PC-9 (cell line): ENCODE data around the gene SMOC2. TPM values are rescaled to one million over a fixed set of nuclear protein-coding genes. Genes with fewer than 3 reads are reported as not detected.

Source experiments
- BruUV-seq: library from RNA; stranded (reverse); fragments of 400-500 nt; replicated peaks from 2 replicates; lab custom pipeline; 2021; lab: Mats Ljungman, UMichigan
- CTCF ChIA-PET: fragments of 300-600 bp; sonication (Branson Sonifier 250); formaldehyde crosslinking; loops from one replicate; lab custom pipeline; 2022; ENCODE audit warnings: antibody characterized with exemption; lab: Charles Lee
- POLR2A ChIA-PET: fragments of 300-600 bp; sonication (Branson Sonifier 250); formaldehyde crosslinking; loops from one replicate; lab custom pipeline; 2022; ENCODE audit warnings: antibody characterized with exemption; ENCODE audit not compliant: unreplicated experiment; lab: Charles Lee
- DNase-seq, 2 experiments: peaks; one replicate each; pipeline versions ENCODE4 v3.0.0 to v3.0.0-alpha.2; 2015 to 2022; ENCODE audit warnings: mixed read lengths in 1 of 2
- H2AFZ ChIP-seq: fragments of 200-600 bp; sonication (generic); 2 replicates; pipeline ENCODE4 v1.8.1; 2017; ENCODE audit warnings: antibody characterized with exemption
- H3F3A ChIP-seq: fragments of 200-600 bp; sonication (generic); 2 replicates; pipeline ENCODE4 v1.8.1; 2017; ENCODE audit warnings: antibody characterized with exemption, mild to moderate bottlenecking, low read depth; ENCODE audit not compliant: insufficient read depth
- H3K27ac ChIP-seq: fragments of 200-600 bp; sonication (generic); 2 replicates; pipeline ENCODE4 v1.6.1; 2016; ENCODE audit warnings: mixed run types
- H3K27me3 ChIP-seq: fragments of 200-600 bp; sonication (generic); 2 replicates; pipeline ENCODE4 v1.6.1; 2016; ENCODE audit warnings: low read depth, mixed run types; ENCODE audit not compliant: insufficient read depth
- H3K36me3 ChIP-seq: fragments of 200-600 bp; sonication (generic); 2 replicates; pipeline ENCODE4 v1.6.1; 2016; ENCODE audit warnings: low read depth, mixed run types
- H3K4me1 ChIP-seq: fragments of 200-600 bp; sonication (generic); replicated peaks from 2 replicates; pipeline ENCODE4 v1.6.1; 2016; ENCODE audit warnings: mixed run types; ENCODE audit not compliant: insufficient read depth
- H3K4me2 ChIP-seq: fragments of 200-600 bp; sonication (generic); 2 replicates; pipeline ENCODE4 v1.6.1; 2017; ENCODE audit warnings: mixed run types
- H3K4me3 ChIP-seq: fragments of 200-600 bp; sonication (generic); 2 replicates; pipeline ENCODE4 v1.6.1; 2016; ENCODE audit warnings: mixed run types
- H3K79me2 ChIP-seq: fragments of 200-600 bp; sonication (generic); 2 replicates; pipeline ENCODE4 v1.6.1; 2017; ENCODE audit warnings: low read depth, mixed run types
- H3K9me2 ChIP-seq: fragments of 200-600 bp; sonication (generic); 2 replicates; pipeline ENCODE4 v1.8.1; 2017; ENCODE audit warnings: mild to moderate bottlenecking; ENCODE audit not compliant: insufficient read depth
- H3K9me3 ChIP-seq: fragments of 200-600 bp; sonication (generic); 2 replicates; pipeline ENCODE4 v1.8.1; 2016; ENCODE audit warnings: low read depth; ENCODE audit not compliant: insufficient read depth
- H4K20me1 ChIP-seq: fragments of 200-600 bp; sonication (generic); 2 replicates; pipeline ENCODE4 v1.8.1; 2017; ENCODE audit not compliant: insufficient read depth
- CTCF ChIP-seq: fragments of 200-600 bp; sonication (generic); conservative IDR thresholded peaks from 2 replicates; pipeline ENCODE4 v1.6.1; 2017; ENCODE audit warnings: mixed run types, antibody characterized with exemption, mild to moderate bottlenecking, moderate library complexity
- EZH2 ChIP-seq: fragments of 200-600 bp; sonication (generic); IDR thresholded peaks from 2 replicates; pipeline ENCODE4 v1.8.0; 2017; ENCODE audit warnings: antibody characterized with exemption, low read depth
- intact Hi-C: fragments of 100-400 bp; cut with micrococcal nuclease; formaldehyde crosslinking; loops from one replicate; pipeline ENCODE4 v1.10.0; 2022; ENCODE audit not compliant: unreplicated experiment
- total RNA-seq: library from RNA; stranded (reverse); gene quantifications from 2 replicates; pipeline ENCODE4 v1.2.3, GENCODE V29; 2021

Gene SMOC2
- total RNA-seq, 1 experiment from 2014 or later, result not detected

- TF ChIP-seq EZH2 (no peak), CTCF (no peak)
- ChIA-PET CTCF (no interaction called here), POLR2A (interaction anchor here (0.5 kb wide), 1 partner anchor 94 kb away, joined by 3 read pairs; no protein-coding TSS in a partner anchor)
- H3K27me3 ChIP-seq, result peaks cover 95% of the 10 kb centered on the region
- H3K36me3 ChIP-seq, result no peaks in the 10 kb centered on the region
- H3K4me1 ChIP-seq, result no peaks in the 10 kb centered on the region
- H3K9me2 ChIP-seq, result no peaks in the 10 kb centered on the region
- no peak overlapping the region for H3K4me3 ChIP-seq
- intact Hi-C loops, result no loop called here
- no peaks in the 10 kb centered on the region for H3K79me2 ChIP-seq
- no peak for DNase-seq
- no peaks in the 10 kb centered on the region for H3K9me3 ChIP-seq
- no TSS peak for BruUV-seq
- no peak overlapping the region for H3K4me2 ChIP-seq
- no peaks in the 10 kb centered on the region for H4K20me1 ChIP-seq
- no peak overlapping the region for H2AFZ ChIP-seq
- H3F3A ChIP-seq, result no peaks in the 10 kb centered on the region
- no peak overlapping the region for H3K27ac ChIP-seq
Measured at GRCh38 chr6:168462289-168462853, 21.4 kb downstream of the SMOC2 start.

DNA sequence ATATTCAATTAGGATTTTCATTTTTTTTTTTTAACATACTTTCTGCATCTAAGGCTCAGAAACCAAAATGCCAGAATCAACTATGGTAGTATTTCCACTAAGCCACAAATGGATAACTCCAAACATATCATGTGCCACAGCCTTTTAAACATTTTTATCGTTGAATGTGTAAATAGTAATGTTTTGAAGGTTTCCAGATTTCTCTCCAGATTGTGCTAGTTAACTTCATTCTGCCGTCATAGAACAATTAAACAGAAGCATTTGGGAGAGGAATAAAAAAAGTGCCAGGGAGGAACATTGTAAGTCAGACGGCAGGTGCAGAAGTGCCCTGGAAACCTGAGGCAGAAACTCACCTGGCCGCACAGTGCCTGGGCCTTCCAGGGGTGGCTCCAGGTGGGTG is 23.6 kb downstream of the SMOC2 start:
- CTCF ChIA-PET, result no interaction called here
- POLR2A ChIA-PET, result no interaction called here
- no peak overlapping the region for H3K4me2 ChIP-seq

DNA sequence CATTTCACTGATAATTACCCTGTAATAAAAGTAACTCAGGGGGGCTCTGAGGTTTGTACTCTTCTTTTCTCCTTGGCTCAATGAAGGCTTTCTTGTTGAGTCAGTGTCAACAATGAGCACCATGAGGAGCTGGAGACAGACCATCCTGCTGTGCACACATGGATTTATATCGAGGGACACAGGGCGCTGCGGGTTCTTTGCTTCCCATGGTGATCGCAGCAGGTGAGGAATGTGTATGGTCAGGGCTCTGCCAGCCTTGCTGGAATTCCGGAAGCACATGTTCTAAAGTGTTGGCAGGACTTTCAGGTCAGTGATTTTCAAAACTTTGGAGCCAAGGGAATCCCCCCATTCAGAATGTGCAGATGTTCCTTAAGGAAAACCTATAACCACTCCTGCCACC is 27.1 kb downstream of the SMOC2 start:
- BruUV-seq, result no TSS peak
- no peak overlapping the region for H3K27ac ChIP-seq
- TF ChIP-seq EZH2, result no peak

More for the DNA sequence above, 23.6 kb downstream of the SMOC2 start:
- no peak for TF ChIP-seq EZH2
- TF ChIP-seq CTCF, result no peak
- H3K9me3 ChIP-seq, result no peaks in the 10 kb centered on the region
- no peaks in the 10 kb centered on the region for H3K4me1 ChIP-seq
- H3K79me2 ChIP-seq, result no peaks in the 10 kb centered on the region
- no peaks in the 10 kb centered on the region for H3F3A ChIP-seq
- no peak overlapping the region for H2AFZ ChIP-seq
- H3K27ac ChIP-seq, result no peak overlapping the region
- no TSS peak for BruUV-seq
- H3K9me2 ChIP-seq, result no peaks in the 10 kb centered on the region
- H4K20me1 ChIP-seq, result no peaks in the 10 kb centered on the region
- no peak overlapping the region for H3K4me3 ChIP-seq
- H3K27me3 ChIP-seq, result peaks cover 97% of the 10 kb centered on the region
- no peaks in the 10 kb centered on the region for H3K36me3 ChIP-seq
- intact Hi-C loops, result no loop called here
- DNase-seq, result no peak

GRCh38 chr6:168469521-168469920 is 28.5 kb downstream of the SMOC2 start:
- POLR2A ChIA-PET, result no interaction called here
- peaks cover 7% of the 10 kb centered on the region for H3K9me3 ChIP-seq
- no peaks in the 10 kb centered on the region for H3K36me3 ChIP-seq
- no peak overlapping the region for H3K27ac ChIP-seq
- no peak overlapping the region for H3K4me2 ChIP-seq
- CTCF ChIA-PET, result no interaction called here
- H3K79me2 ChIP-seq, result no peaks in the 10 kb centered on the region
- BruUV-seq, result no TSS peak
- no peaks in the 10 kb centered on the region for H3K9me2 ChIP-seq
- no peaks in the 10 kb centered on the region for H4K20me1 ChIP-seq
- no peak for DNase-seq
- peaks cover 96% of the 10 kb centered on the region for H3K27me3 ChIP-seq
- H3K4me3 ChIP-seq, result no peak overlapping the region
- no peaks in the 10 kb centered on the region for H3F3A ChIP-seq
- no peak overlapping the region for H2AFZ ChIP-seq
- H3K4me1 ChIP-seq, result no peaks in the 10 kb centered on the region
- no peak for TF ChIP-seq CTCF
- TF ChIP-seq EZH2, result no peak
- intact Hi-C loops, result no loop called here

More for the DNA sequence above, 27.1 kb downstream of the SMOC2 start:
- DNase-seq, result no peak
- no peaks in the 10 kb centered on the region for H3K9me2 ChIP-seq
- peaks cover 7% of the 10 kb centered on the region for H3K9me3 ChIP-seq
- no peaks in the 10 kb centered on the region for H3K79me2 ChIP-seq
- H3K27me3 ChIP-seq, result peaks cover 96% of the 10 kb centered on the region
- ChIA-PET POLR2A (no interaction called here), CTCF (no interaction called here)
- intact Hi-C loops, result no loop called here
- no peaks in the 10 kb centered on the region for H4K20me1 ChIP-seq
- H3K4me1 ChIP-seq, result no peaks in the 10 kb centered on the region
- no peak overlapping the region for H3K4me2 ChIP-seq
- H3F3A ChIP-seq, result no peaks in the 10 kb centered on the region
- no peaks in the 10 kb centered on the region for H3K36me3 ChIP-seq
- H3K4me3 ChIP-seq, result no peak overlapping the region
- H2AFZ ChIP-seq, result no peak overlapping the region
